K562 (cell line): ENCODE data around the gene ACKR3. TPM values are rescaled to one million over a fixed set of nuclear protein-coding genes. Genes with fewer than 3 reads are reported as not detected.

ENCODE experiments used
- ATAC-seq: fragments of 200-7000 bp; cut with Tn5 transposase; 3 replicates; pipeline ENCODE4 v1.9.1; 2020; ENCODE audit warnings: moderate library complexity
- BruUV-seq: library from RNA; stranded (reverse); fragments of 400-500 nt; replicated peaks from 2 replicates; lab custom pipeline; 2021; lab: Mats Ljungman, UMichigan
- CTCF ChIA-PET: fragments of 300-600 bp; formaldehyde crosslinking; extraction: SDS; loops from one replicate; lab custom pipeline; 2021; ENCODE audit warnings: low intra/inter-chr PET ratio; lab: Yijun Ruan, JAX
- POLR2A ChIA-PET: fragments of 300-600, 350-650 bp; sonication (Branson Sonifier 250); formaldehyde crosslinking; extraction: SDS; loops from one replicate; lab custom pipeline; 2021; ENCODE audit warnings: antibody characterized with exemption, inconsistent platforms; lab: Yijun Ruan, JAX
- DNase-seq, 4 experiments: peaks; one replicate each; pipeline versions ENCODE4 v3.0.0 to v3.0.0-alpha.2; 2011 to 2018; ENCODE audit warnings: low spot score in 3 of 4, mixed read lengths in 3 of 4; ENCODE audit errors: extremely low read depth in 1 of 4
- FAIRE-seq: peaks from 2 replicates; lab custom pipeline; 2011; peaks lifted over from hg19 to GRCh38; lab: Jason Lieb, UNC
- H2AFZ ChIP-seq: 2 replicates; pipeline ENCODE4 v1.6.0; 2011; ENCODE audit warnings: low read depth, low read length, control low read depth, inconsistent platforms
- H3K27ac ChIP-seq: fragments of 200-600 bp; 3 replicates; pipeline ENCODE4 v1.8.0; 2011; ENCODE audit warnings: low read depth, mild to moderate bottlenecking, control low read depth, inconsistent platforms, low read length, moderate library complexity, mixed read lengths; ENCODE audit errors: extremely low read depth
- H3K27me3 ChIP-seq, 2 experiments: fragments of 300-600 bp in 1 of 2; 2 replicates in 1 of 2; 3 replicates in 1 of 2; pipeline versions ENCODE4 v1.6.0 to v1.8.0; 2011; ENCODE audit warnings: inconsistent platforms in 2 of 2, low read length in 2 of 2, mild to moderate bottlenecking in 1 of 2, mixed read lengths in 1 of 2, moderate library complexity in 1 of 2; ENCODE audit not compliant: control insufficient read depth in 2 of 2, insufficient read depth in 2 of 2
- H3K36me3 ChIP-seq: fragments of 300-600 bp; 3 replicates; pipeline ENCODE4 v1.8.0; 2011; ENCODE audit warnings: mild to moderate bottlenecking, low read length, inconsistent platforms; ENCODE audit not compliant: control insufficient read depth, insufficient read depth
- H3K4me1 ChIP-seq, 2 experiments: fragments of 200-600 bp in 1 of 2; replicated peaks in 1 of 2; 2 replicates in 1 of 2; 3 replicates in 1 of 2; pipeline versions ENCODE4 v1.5.1 to v1.8.0; 2011; ENCODE audit warnings: inconsistent platforms in 2 of 2, low read length in 2 of 2, mild to moderate bottlenecking in 1 of 2, mixed read lengths in 1 of 2, moderate library complexity in 1 of 2; ENCODE audit not compliant: control insufficient read depth in 2 of 2, insufficient read depth in 2 of 2
- H3K4me2 ChIP-seq: 2 replicates; pipeline ENCODE4 v1.6.1; 2011; ENCODE audit warnings: low read length, control low read depth, inconsistent platforms, mixed read lengths; ENCODE audit not compliant: insufficient read depth
- H3K4me3 ChIP-seq: fragments of 200-600 bp; sonication (generic), shearing (Covaris generic); 2 replicates; pipeline ENCODE4 v1.5.1; 2016; ENCODE audit warnings: control low read depth, inconsistent platforms
- H3K79me2 ChIP-seq: fragments of 200-600 bp; 3 replicates; pipeline ENCODE4 v1.8.0; 2011; ENCODE audit warnings: low read length, inconsistent platforms; ENCODE audit not compliant: control insufficient read depth, insufficient read depth
- H3K9ac ChIP-seq, 2 experiments: 2 replicates each; pipeline versions ENCODE4 v1.6.0 to v1.6.1; 2011; ENCODE audit warnings: low read depth in 2 of 2, low read length in 2 of 2, control low read depth in 1 of 2, inconsistent platforms in 1 of 2, mild to moderate bottlenecking in 1 of 2, mixed read lengths in 1 of 2; ENCODE audit not compliant: insufficient read depth in 1 of 2
- H3K9me1 ChIP-seq: one replicate; pipeline ENCODE4 v1.6.0; 2011; ENCODE audit warnings: inconsistent platforms, mild to moderate bottlenecking, low read length, moderate library complexity; ENCODE audit not compliant: control insufficient read depth, insufficient read depth
- H3K9me3 ChIP-seq: replicated peaks from 2 replicates; pipeline ENCODE4 v1.5.1; 2011; ENCODE audit warnings: low read depth, low read length, inconsistent platforms; ENCODE audit not compliant: control insufficient read depth, insufficient read depth
- H4K20me1 ChIP-seq: replicated peaks from 2 replicates; pipeline ENCODE4 v1.6.1; 2011; ENCODE audit warnings: low read length, inconsistent platforms, mixed read lengths; ENCODE audit not compliant: control insufficient read depth, insufficient read depth
- C11orf30 ChIP-seq: fragments of 450-650 bp; IDR thresholded peaks from 2 replicates; pipeline ENCODE4 v1.6.1; 2016; ENCODE audit warnings: low read depth, mild to moderate bottlenecking
- LCOR ChIP-seq: sonication (generic); formaldehyde crosslinking; IDR thresholded peaks from 2 replicates; pipeline ENCODE4 v1.8.0; 2022; ENCODE audit warnings: mild to moderate bottlenecking, missing genetic modification reagents
- MAFF ChIP-seq: IDR thresholded peaks from 2 replicates; pipeline ENCODE4 v1.6.1; 2012; ENCODE audit warnings: low read length, improper control_type of control experiment
- SMC3 ChIP-seq: conservative IDR thresholded peaks from 2 replicates; pipeline ENCODE4 v1.6.1; 2011; ENCODE audit warnings: low read depth, low read length, improper control_type of control experiment; ENCODE audit not compliant: insufficient read depth
- TAF15 ChIP-seq: fragments of 200-400 bp; formaldehyde crosslinking; IDR thresholded peaks from 2 replicates; pipeline ENCODE4 v1.6.1; 2017; ENCODE audit warnings: mild to moderate bottlenecking, low read depth, low read length, moderate library complexity
- ZBTB5 ChIP-seq: fragments of 450-650 bp; IDR thresholded peaks from 2 replicates; pipeline ENCODE4 v1.6.1; 2017; ENCODE audit warnings: antibody characterized with exemption
- ZBTB9 ChIP-seq: fragments of 450-650 bp; formaldehyde crosslinking; IDR thresholded peaks from 2 replicates; pipeline ENCODE4 v1.4.0; 2020; ENCODE audit warnings: mild to moderate bottlenecking, moderate library complexity
- WGBS: fragments of 100-300 bp; shearing (Covaris generic); methylation state at CpG from one replicate; pipeline ENCODE4 v1.1.6; 2016; ENCODE audit warnings: low coverage, mixed read lengths; ENCODE audit not compliant: insufficient coverage; ENCODE audit errors: missing lambda C conversion rate; 5-methylcytosine and 5-hydroxymethylcytosine counted together
- in situ Hi-C: fragments of 300-500 bp; cut with MboI; formaldehyde crosslinking; loops from 4 replicates; pipeline ENCODE4 v1.15.0; 2018; ENCODE audit warnings: inconsistent platforms, mixed read lengths
- intact Hi-C: fragments of 100-400 bp; cut with micrococcal nuclease; formaldehyde crosslinking; loops from 2 replicates; pipeline ENCODE4 v1.14.2; 2022
- polyA plus RNA-seq, 8 experiments: library from polyadenylated mRNA; depleted of rRNA in 4 of 8; stranded (reverse) in 5 of 8; unstranded in 3 of 8; fragments of >200 nt; fragmentation: Nextera tagmentation in 2 of 8; fragmentation: Illumina TruSeq in 1 of 8; extraction: Ambion mirVana in 2 of 8; extraction: Trizol in 1 of 8; gene quantifications; 2 replicates each; pipeline versions ENCODE4 v1.2.1 to v1.2.3, GENCODE V29; 2011 to 2014; ENCODE audit warnings: inconsistent platforms in 1 of 8, missing spikeins in 1 of 8
- total RNA-seq, 7 experiments: library from RNA; depleted of rRNA in 6 of 7; stranded (reverse); fragments of >200 nt in 6 of 7; fragmentation: Illumina TruSeq in 2 of 7; extraction: Trizol in 2 of 7; gene quantifications; 2 replicates each; pipeline versions ENCODE4 v1.2.1 to v1.2.3, GENCODE V29; 2011 to 2021; ENCODE audit warnings: low replicate concordance in 1 of 7

ACKR3 gene
- total and polyA plus RNA-seq, 9 of the 15 experiments (the other 6 are each of a cell fraction or from before 2014, with no cell fraction given) = 0.07 TPM; not detected in 8

GRCh38 chr2:236622201-236622600 lies 52.6 kb downstream of the ACKR3 start (continued):
- TF ChIP-seq ZBTB9 (CRISPR knock-in tag) (no peak), MAFF (no peak), ZBTB5 (no peak)
- TF ChIP-seq, all 486 proteins: peak for 0

- Histone ChIP-seq H4K20me1 (no peaks in the 10 kb centered on the region; the same call in 1 of the 2 replicates), H3K79me2 (no peaks in the 10 kb centered on the region), H3K36me3 (no peaks in the 10 kb centered on the region), H3K27me3 (peaks cover 2 to 33% of the 10 kb centered on the region in 2 experiments; a peak in 2 of 5 replicates), H3K9ac (no peak overlapping the region), H3K9me3 (no peaks in the 10 kb centered on the region), H3K4me1 (no peaks in the 10 kb centered on the region), H3K4me3 (no peak overlapping the region), H3K9me1 (no peaks in the 10 kb centered on the region), H2AFZ (no peak overlapping the region), H3K27ac (no peak overlapping the region), H3K4me2 (no peak overlapping the region)
- in situ Hi-C loops = no loop called here
- POLR2A ChIA-PET = no interaction called here
- CTCF ChIA-PET = no interaction called here
- TF ChIP-seq TAF15 (no peak), LCOR (CRISPR knock-in tag) (no peak), SMC3 (no peak), C11orf30 (no peak)
- no peak for ATAC-seq
- BruUV-seq = no TSS peak
- no peak for DNase-seq
- intact Hi-C loops = no loop called here
- 1% methylated on average over 9 of the region's 9 CpGs for WGBS
- FAIRE-seq = no peak
Observed at GRCh38 chr2:236622660-236623059, 53.0 kb downstream of the ACKR3 start.
